ENCODE measurements around the gene RAD51C. TPM values are rescaled to one million over a fixed set of nuclear protein-coding genes. Genes with fewer than 3 reads are reported as not detected.

The RAD51C gene
- total and polyA plus RNA-seq, 10 of the 15 experiments (the other 5 are each of a cell fraction or from before 2014, with no cell fraction given), result 59.6 to 267 (median 106) TPM

DNA sequence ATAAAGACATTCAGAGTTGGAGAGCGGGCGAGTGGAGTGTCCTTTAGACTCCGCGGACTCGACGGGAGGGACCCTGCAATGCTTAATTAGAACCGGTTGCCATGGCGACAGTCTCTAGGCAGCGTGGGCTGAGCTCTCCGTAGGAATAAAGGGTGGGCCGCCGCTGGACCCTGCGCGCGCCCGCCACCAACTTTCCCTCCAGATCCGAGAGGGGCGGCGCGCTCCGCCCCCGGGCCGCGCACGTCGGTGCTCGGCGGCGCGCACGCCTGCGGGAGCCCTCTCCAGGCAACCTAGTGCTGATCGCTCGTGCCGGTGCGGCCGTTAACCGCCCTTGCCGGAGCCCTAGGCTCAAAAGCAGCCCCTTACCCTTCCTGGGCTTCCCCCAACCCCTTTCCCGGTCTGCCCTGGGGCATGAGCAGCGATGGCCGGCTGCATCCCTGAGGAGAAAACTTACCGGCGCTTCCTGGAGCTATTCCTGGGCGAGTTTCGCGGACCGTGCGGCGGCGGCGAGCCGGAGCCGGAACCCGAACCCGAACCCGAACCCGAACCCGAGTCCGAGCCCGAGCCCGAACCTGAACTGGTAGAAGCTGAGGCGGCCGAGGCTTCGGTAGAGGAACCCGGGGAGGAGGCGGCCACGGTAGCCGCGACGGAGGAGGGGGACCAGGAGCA is 63.3 kb downstream of the RAD51C start, which contains the start of gene PPM1E:
TSS of gene PPM1E (plus strand) at position 278 of the 669 bp plus-strand sequence.
- FAIRE-seq (no peak), DNase-seq (ENCODE audit: low read depth, low spot score) (no peak), ATAC-seq (peak; percentile 66)
- H2AFZ ChIP-seq (ENCODE audit: control insufficient read depth, low read depth, low read length), result peak within 1 kb of the TSS; percentile 23
- no TSS peak for BruUV-seq (replicated peaks)
- intact Hi-C loops (cut with micrococcal nuclease; ENCODE audit: unreplicated experiment) (no loop called here), in situ Hi-C loops (cut with MboI) (no loop called here)
- ChIA-PET SMC1A (ENCODE audit: uncharacterized antibody, unreplicated experiment) (interaction anchor here (1.6 kb wide), 1 partner anchor 8 kb away, joined by 5 read pairs; no protein-coding TSS in a partner anchor), POLR2A (interaction anchor here (1.0 kb wide), 1 partner anchor 10 kb away, joined by 3 read pairs; no protein-coding TSS in a partner anchor), RAD21 (ENCODE audit: unreplicated experiment) (interaction anchor here (1.7 kb wide), 1 partner anchor 249 kb away, joined by 5 read pairs; no protein-coding TSS in a partner anchor), CTCF (no interaction called here)
- H4K20me1 ChIP-seq (ENCODE audit: control insufficient read depth, insufficient read depth), result no peaks in the 10 kb centered on the region
- H3K4me1 ChIP-seq (ENCODE audit: control insufficient read depth, insufficient read depth, low read length), result no peaks in the 10 kb centered on the region; the same call in 1 of the 2 replicates
- peaks cover 11 to 13% of the 10 kb centered on the region in 2 experiments for H3K27me3 ChIP-seq (replicated peaks in 1 of 2; ENCODE audit: control insufficient read depth in 2 of 2, insufficient read depth in 2 of 2, low read length in 1 of 2)
- peak within 1 kb of the TSS; percentile 93 for H3K4me2 ChIP-seq (ENCODE audit: control insufficient read depth, insufficient read depth)
- H3K27ac ChIP-seq (ENCODE audit: control insufficient read depth, insufficient read depth), result no peak within 1 kb of the TSS
- H3K9ac ChIP-seq (ENCODE audit: control insufficient read depth, insufficient read depth, low read length), result no peak within 1 kb of the TSS
- no peaks in the 10 kb centered on the region for H3K79me2 ChIP-seq (ENCODE audit: control insufficient read depth, insufficient read depth, low read length)
- H3K36me3 ChIP-seq (ENCODE audit: control insufficient read depth in 2 of 2, insufficient read depth in 2 of 2, low read length in 1 of 2), result no peaks in the 10 kb centered on the region
- WGBS (ENCODE audit: insufficient coverage, insufficient replicate concordance, low lambda C conversion rate, missing lambda C conversion rate), result 6% methylated on average over 60 of the region's 71 CpGs
- no peaks in the 10 kb centered on the region for H3K9me3 ChIP-seq (replicated peaks; ENCODE audit: control insufficient read depth, insufficient read depth, low read length)
- peak within 1 kb of the TSS; percentile 66 for H3K4me3 ChIP-seq
- no peak for TF ChIP-seq RUNX3 (IDR thresholded peaks at IDR 0.05; ENCODE audit: low read length)
- TF ChIP-seq TAF1 (IDR thresholded peaks at IDR 0.05; ENCODE audit: borderline replicate concordance, low read depth, low read length), result no peak
- TF ChIP-seq SUZ12 (IDR thresholded peaks at IDR 0.05; ENCODE audit: unreplicated experiment), result peak; percentile 36
- no peak for TF ChIP-seq NFYB (IDR thresholded peaks at IDR 0.05; ENCODE audit: insufficient read depth, low read depth, low read length)
- TF ChIP-seq, protein P1, sequence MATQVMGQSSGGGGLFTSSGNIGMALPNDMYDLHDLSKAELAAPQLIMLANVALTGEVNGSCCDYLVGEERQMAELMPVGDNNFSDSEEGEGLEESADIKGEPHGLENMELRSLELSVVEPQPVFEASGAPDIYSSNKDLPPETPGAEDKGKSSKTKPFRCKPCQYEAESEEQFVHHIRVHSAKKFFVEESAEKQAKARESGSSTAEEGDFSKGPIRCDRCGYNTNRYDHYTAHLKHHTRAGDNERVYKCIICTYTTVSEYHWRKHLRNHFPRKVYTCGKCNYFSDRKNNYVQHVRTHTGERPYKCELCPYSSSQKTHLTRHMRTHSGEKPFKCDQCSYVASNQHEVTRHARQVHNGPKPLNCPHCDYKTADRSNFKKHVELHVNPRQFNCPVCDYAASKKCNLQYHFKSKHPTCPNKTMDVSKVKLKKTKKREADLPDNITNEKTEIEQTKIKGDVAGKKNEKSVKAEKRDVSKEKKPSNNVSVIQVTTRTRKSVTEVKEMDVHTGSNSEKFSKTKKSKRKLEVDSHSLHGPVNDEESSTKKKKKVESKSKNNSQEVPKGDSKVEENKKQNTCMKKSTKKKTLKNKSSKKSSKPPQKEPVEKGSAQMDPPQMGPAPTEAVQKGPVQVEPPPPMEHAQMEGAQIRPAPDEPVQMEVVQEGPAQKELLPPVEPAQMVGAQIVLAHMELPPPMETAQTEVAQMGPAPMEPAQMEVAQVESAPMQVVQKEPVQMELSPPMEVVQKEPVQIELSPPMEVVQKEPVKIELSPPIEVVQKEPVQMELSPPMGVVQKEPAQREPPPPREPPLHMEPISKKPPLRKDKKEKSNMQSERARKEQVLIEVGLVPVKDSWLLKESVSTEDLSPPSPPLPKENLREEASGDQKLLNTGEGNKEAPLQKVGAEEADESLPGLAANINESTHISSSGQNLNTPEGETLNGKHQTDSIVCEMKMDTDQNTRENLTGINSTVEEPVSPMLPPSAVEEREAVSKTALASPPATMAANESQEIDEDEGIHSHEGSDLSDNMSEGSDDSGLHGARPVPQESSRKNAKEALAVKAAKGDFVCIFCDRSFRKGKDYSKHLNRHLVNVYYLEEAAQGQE (IDR thresholded peaks at IDR 0.05; ENCODE audit: low read depth, low read length), result peak; percentile 80
- TF ChIP-seq, protein P2, sequence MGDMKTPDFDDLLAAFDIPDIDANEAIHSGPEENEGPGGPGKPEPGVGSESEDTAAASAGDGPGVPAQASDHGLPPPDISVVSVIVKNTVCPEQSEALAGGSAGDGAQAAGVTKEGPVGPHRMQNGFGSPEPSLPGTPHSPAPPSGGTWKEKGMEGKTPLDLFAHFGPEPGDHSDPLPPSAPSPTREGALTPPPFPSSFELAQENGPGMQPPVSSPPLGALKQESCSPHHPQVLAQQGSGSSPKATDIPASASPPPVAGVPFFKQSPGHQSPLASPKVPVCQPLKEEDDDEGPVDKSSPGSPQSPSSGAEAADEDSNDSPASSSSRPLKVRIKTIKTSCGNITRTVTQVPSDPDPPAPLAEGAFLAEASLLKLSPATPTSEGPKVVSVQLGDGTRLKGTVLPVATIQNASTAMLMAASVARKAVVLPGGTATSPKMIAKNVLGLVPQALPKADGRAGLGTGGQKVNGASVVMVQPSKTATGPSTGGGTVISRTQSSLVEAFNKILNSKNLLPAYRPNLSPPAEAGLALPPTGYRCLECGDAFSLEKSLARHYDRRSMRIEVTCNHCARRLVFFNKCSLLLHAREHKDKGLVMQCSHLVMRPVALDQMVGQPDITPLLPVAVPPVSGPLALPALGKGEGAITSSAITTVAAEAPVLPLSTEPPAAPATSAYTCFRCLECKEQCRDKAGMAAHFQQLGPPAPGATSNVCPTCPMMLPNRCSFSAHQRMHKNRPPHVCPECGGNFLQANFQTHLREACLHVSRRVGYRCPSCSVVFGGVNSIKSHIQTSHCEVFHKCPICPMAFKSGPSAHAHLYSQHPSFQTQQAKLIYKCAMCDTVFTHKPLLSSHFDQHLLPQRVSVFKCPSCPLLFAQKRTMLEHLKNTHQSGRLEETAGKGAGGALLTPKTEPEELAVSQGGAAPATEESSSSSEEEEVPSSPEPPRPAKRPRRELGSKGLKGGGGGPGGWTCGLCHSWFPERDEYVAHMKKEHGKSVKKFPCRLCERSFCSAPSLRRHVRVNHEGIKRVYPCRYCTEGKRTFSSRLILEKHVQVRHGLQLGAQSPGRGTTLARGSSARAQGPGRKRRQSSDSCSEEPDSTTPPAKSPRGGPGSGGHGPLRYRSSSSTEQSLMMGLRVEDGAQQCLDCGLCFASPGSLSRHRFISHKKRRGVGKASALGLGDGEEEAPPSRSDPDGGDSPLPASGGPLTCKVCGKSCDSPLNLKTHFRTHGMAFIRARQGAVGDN (IDR thresholded peaks at IDR 0.05), result no peak
- peak in 1 of 2 experiments; percentile 82; a peak in 1 of 3 replicates for TF ChIP-seq EGR1 (IDR thresholded peaks at IDR 0.05; ENCODE audit: borderline replicate concordance in 1 of 2, low read depth in 2 of 2, low read length in 2 of 2)
- TF ChIP-seq, protein P3, sequence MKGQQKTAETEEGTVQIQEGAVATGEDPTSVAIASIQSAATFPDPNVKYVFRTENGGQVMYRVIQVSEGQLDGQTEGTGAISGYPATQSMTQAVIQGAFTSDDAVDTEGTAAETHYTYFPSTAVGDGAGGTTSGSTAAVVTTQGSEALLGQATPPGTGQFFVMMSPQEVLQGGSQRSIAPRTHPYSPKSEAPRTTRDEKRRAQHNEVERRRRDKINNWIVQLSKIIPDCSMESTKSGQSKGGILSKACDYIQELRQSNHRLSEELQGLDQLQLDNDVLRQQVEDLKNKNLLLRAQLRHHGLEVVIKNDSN (IDR thresholded peaks at IDR 0.05; ENCODE audit: borderline replicate concordance, extremely low read length, insufficient read depth, low read depth, low read length), result no peak
- TF ChIP-seq PAX8 (IDR thresholded peaks at IDR 0.05), result no peak
- no peak for TF ChIP-seq TARDBP (IDR thresholded peaks at IDR 0.05; ENCODE audit: borderline replicate concordance)
- TF ChIP-seq TCF12 (IDR thresholded peaks at IDR 0.05; ENCODE audit: low read depth, low read length), result no peak
- peak; percentile 60; the same call in 1 of the 2 replicates for TF ChIP-seq RB1 (IDR thresholded peaks at IDR 0.05; ENCODE audit: borderline replicate concordance)

Data from GM12878 (cell line).